Activated CD8-positive, alpha-beta memory T cell treated with anti-CD3 and anti-CD28 coated beads for 24 hours (primary cell): Measurements from ENCODE around the gene XRCC5.
"Not testable (repeated sequence)": the region's sequence is repeated elsewhere in the genome, so short reads cannot be mapped to it uniquely, and the experiment has no call there.

ENCODE experiments used
- DNase-seq: peaks from one replicate; pipeline ENCODE4 v3.0.0-alpha.2; 2020

XRCC5 gene

GRCh38 chr2:216108967-216109921 is at the start of gene XRCC5:
XRCC5 (plus strand) TSS chr2:216109348; CDS start chr2:216109437, 89 bp downstream.
- DNase-seq = peak; percentile 98

GRCh38 chr2:216064014-216064630 is 45.0 kb upstream of the XRCC5 start:
- no peak for DNase-seq

GRCh38 chr2:216064665-216065064 is 44.5 kb upstream of the XRCC5 start:
- DNase-seq = no peak

- DNase-seq = no peak
Measured at GRCh38 chr2:216066230-216066629, 42.9 kb upstream of the XRCC5 start.

GRCh38 chr2:216069028-216069427 is 40.1 kb upstream of the XRCC5 start:
- DNase-seq = no peak

- DNase-seq = no peak
Measured at GRCh38 chr2:216070195-216070594, 39.0 kb upstream of the XRCC5 start.

GRCh38 chr2:216071111-216071851 is 37.9 kb upstream of the XRCC5 start:
- no peak for DNase-seq

GRCh38 chr2:216072473-216072872 is 36.7 kb upstream of the XRCC5 start:
- no peak for DNase-seq

- no peak for DNase-seq
Measured at GRCh38 chr2:216073773-216074172, 35.4 kb upstream of the XRCC5 start.

GRCh38 chr2:216074380-216074779 is 34.8 kb upstream of the XRCC5 start:
- DNase-seq = no peak

- DNase-seq = no peak
Measured at GRCh38 chr2:216074794-216075193, 34.4 kb upstream of the XRCC5 start.

- DNase-seq = no peak
Measured at GRCh38 chr2:216075510-216076485, 33.4 kb upstream of the XRCC5 start.

GRCh38 chr2:216078776-216079175 is 30.4 kb upstream of the XRCC5 start:
- no peak for DNase-seq

GRCh38 chr2:216080048-216080447 is 29.1 kb upstream of the XRCC5 start:
- DNase-seq = not testable (repeated sequence)

- no peak for DNase-seq
Measured at GRCh38 chr2:216081012-216081411, 28.1 kb upstream of the XRCC5 start.

- peak; percentile 89 for DNase-seq
Measured at GRCh38 chr2:216081487-216082116, 27.5 kb upstream of the XRCC5 start, which contains the start of the genes PECR and TMEM169. PECR (minus strand) TSS chr2:216081809; CDS start chr2:216081741, 68 bp downstream. TMEM169 (plus strand) TSS chr2:216081919; CDS start chr2:216095964, 14,045 bp downstream.

GRCh38 chr2:216082117-216082711 is 26.9 kb upstream of the XRCC5 start:
- DNase-seq = peak; percentile 61

- no peak for DNase-seq
Measured at GRCh38 chr2:216082805-216083204, 26.3 kb upstream of the XRCC5 start.

GRCh38 chr2:216083464-216084281 is 25.5 kb upstream of the XRCC5 start:
- peak; percentile 60 for DNase-seq

GRCh38 chr2:216084547-216084946 is 24.6 kb upstream of the XRCC5 start:
- DNase-seq = peak; percentile 61
